ENCODE data around the gene VMAC. TPM values are rescaled to one million over a fixed set of nuclear protein-coding genes. Genes with fewer than 3 reads are reported as not detected.
A peak's percentile ranks its signal among the peaks of the same experiment; 100 is the strongest.
"Not testable (repeated sequence)": the region's sequence is repeated elsewhere in the genome, so short reads cannot be mapped to it uniquely, and the experiment has no call there.

The VMAC gene, protein sequence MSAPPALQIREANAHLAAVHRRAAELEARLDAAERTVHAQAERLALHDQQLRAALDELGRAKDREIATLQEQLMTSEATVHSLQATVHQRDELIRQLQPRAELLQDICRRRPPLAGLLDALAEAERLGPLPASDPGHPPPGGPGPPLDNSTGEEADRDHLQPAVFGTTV
- 3.7 TPM for total RNA-seq

DNA sequence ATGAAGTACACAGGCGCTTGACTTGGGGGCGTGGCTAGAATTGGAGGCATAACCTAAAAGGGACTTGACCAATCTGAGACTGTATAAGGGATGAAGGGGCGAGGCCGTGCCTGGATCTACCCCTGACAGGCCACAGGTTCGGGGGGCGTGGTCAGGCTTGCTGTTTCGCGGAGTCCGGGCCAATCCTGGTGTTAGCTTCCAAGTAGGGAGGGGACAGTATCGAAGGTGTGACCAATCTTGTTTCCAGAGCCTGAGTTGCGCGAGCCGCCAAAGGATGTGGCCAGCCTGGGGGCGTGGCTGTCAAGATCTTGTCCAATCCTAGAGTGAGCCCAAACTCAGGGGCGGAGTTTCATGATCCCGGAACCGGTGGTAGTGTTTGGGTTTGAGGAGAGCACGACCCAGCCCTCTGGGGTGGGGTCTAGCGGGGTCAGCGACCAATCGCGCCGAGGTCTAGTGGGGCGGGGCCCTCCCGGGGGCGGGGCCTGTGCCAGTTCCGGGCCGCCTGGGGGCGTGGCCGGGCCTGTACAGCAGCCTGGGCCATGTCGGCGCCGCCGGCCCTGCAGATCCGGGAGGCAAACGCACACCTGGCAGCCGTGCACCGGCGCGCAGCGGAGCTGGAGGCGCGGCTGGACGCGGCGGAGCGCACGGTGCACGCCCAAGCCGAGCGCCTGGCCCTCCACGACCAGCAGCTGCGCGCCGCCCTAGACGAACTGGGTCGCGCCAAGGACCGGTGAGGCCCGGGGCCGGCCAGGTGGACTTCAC is at the start of gene VMAC:
Gene VMAC (plus strand): TSS at position 521 of the 762 bp plus-strand sequence. CDS start 19 bp downstream, at position 540.
- H3K9ac ChIP-seq (ENCODE audit: low read depth in 1 of 3, low read length in 3 of 3): peak within 1 kb of the TSS; percentile 96 to 99 (median 98)
- H3K9me3 ChIP-seq (ENCODE audit: control insufficient read depth in 3 of 3, low read length in 3 of 3): no peaks in the 10 kb centered on the region
- peaks cover 15 to 30% (median 22%) of the 10 kb centered on the region in 3 donors for H3K4me1 ChIP-seq (ENCODE audit: control insufficient read depth in 3 of 3, insufficient read depth in 3 of 3, low read length in 3 of 3)
- H3K27me3 ChIP-seq (ENCODE audit: control insufficient read depth in 3 of 3, insufficient read depth in 3 of 3, low read length in 3 of 3): no peaks in the 10 kb centered on the region
- peaks cover 4 to 7% (median 6%) of the 10 kb centered on the region in 3 donors for H3K36me3 ChIP-seq (ENCODE audit: control insufficient read depth in 3 of 3, insufficient read depth in 3 of 3, low read length in 3 of 3)
- H3K4me3 ChIP-seq (ENCODE audit: low read length in 3 of 3): peak within 1 kb of the TSS; percentile 96 to 98 (median 97)
- H3K27ac ChIP-seq (ENCODE audit: low read depth, low read length): peak within 1 kb of the TSS; percentile 95

DNA sequence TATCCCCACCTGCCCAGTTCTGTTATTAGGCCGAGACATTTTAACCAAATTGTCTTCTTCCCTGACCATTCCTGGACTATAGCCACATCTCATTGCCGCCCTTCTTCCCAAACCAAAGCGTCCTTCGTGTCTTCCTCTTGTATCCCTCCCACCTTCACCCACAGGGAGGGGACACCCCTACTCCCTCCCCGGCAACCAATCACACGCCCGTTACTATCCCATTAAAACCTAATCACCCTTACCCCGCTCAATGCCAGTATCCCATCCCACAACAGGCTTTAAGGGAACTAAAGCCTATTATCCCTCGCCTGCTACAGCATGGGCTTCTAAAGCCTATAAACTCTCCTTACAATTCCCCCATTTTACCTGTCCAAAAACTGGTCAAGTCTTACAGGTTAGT is 49.5 kb upstream of the VMAC start:
- H3K36me3 ChIP-seq (ENCODE audit: control insufficient read depth in 3 of 3, insufficient read depth in 3 of 3, low read length in 3 of 3); H3K9me3 ChIP-seq (ENCODE audit: control insufficient read depth in 3 of 3, low read length in 3 of 3); H3K4me1 ChIP-seq (ENCODE audit: control insufficient read depth in 3 of 3, insufficient read depth in 3 of 3, low read length in 3 of 3); H3K27ac ChIP-seq (ENCODE audit: low read depth, low read length); H3K9ac ChIP-seq (ENCODE audit: low read depth in 1 of 3, low read length in 3 of 3); H3K4me3 ChIP-seq (ENCODE audit: low read length in 3 of 3): not testable (repeated sequence)
- H3K27me3 ChIP-seq (ENCODE audit: control insufficient read depth in 3 of 3, insufficient read depth in 3 of 3, low read length in 3 of 3): peaks cover 6 to 16% (median 15%) of the 10 kb centered on the region in 3 donors

DNA sequence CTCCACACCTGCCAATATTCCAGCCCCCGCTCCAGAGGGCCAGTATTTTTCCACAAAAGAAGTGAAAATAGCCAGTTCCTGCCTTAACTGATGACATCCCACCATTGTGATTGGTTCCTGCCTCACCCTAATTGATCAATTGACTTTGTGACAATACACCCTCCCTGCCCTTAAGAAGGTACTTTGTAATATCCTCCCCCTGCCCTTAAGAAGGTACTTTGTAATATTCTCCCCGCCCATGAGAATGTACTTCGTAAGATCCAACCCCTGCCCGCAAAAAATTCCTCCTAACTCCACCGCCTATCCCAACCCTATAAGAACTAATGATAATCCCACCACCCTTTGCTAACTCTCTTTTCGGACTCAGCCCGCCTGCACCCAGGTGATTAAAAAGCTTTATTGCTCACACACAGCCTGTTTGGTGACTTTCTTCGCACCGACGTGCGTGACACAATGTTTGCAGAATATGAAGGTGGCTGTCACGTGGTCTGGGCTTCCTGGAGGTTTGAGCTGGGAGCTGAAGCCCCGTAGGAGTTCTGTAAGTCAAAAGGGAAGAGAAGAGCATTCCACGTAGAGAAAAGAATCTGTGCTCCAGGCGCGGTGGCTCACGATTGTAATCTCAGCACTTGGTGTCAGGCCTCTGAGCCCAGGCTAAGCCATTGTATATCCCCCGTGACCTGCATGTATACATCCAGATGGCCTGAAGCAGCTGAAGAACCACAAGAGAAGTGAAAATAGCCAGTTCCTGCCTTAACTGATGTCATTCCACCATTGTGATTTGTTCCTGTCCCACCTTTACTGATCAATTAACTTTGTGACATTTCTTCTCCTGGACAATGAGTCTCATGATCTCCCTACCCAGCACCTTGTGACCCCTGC is 47.2 kb upstream of the VMAC start:
- no peak overlapping the region for H3K27ac ChIP-seq (ENCODE audit: low read depth, low read length)
- H3K9me3 ChIP-seq (ENCODE audit: control insufficient read depth in 3 of 3, low read length in 3 of 3): no peaks in the 10 kb centered on the region
- H3K9ac ChIP-seq (ENCODE audit: low read depth in 1 of 3, low read length in 3 of 3): no peak overlapping the region
- H3K4me3 ChIP-seq (ENCODE audit: low read length in 3 of 3): no peak overlapping the region
- H3K4me1 ChIP-seq (ENCODE audit: control insufficient read depth in 3 of 3, insufficient read depth in 3 of 3, low read length in 3 of 3): no peaks in the 10 kb centered on the region
- H3K36me3 ChIP-seq (ENCODE audit: control insufficient read depth in 3 of 3, insufficient read depth in 3 of 3, low read length in 3 of 3): no peaks in the 10 kb centered on the region
- H3K27me3 ChIP-seq (ENCODE audit: control insufficient read depth in 3 of 3, insufficient read depth in 3 of 3, low read length in 3 of 3): peaks cover 6 to 20% (median 16%) of the 10 kb centered on the region in 3 donors

DNA sequence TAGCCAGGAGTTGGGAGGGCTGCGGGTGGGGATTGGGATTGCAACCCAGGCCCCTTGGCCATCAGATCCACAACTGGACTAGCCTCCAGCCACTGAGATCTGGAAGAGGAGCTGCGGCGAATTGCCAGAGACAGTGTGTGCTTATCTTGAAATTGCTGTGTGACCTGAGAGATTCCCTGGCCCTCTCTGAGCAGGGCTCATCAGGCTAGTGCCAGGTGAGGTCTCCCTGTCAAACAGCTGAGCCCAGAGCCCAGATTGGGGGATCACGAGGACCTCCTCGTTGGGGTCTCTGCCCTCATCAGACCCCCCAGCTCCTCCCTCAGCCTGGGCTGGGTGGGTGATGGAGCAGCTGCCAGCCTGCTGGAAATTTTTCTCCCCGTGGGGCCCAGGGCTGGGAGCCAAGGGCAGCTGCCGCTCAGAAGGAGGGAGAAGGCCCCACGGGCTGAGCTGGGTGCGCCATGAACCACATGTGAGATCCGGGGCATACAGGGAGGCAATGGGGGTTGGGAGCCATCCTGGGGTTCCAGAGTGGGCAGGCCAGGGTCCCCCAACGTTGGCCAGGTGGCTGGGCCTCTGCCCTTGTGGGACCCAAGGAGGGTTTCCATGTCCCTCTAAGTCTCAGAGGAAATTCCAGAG is 41.5 kb upstream of the VMAC start:
- H3K36me3 ChIP-seq (ENCODE audit: control insufficient read depth in 3 of 3, insufficient read depth in 3 of 3, low read length in 3 of 3): no peaks in the 10 kb centered on the region
- H3K4me3 ChIP-seq (ENCODE audit: low read length in 3 of 3): no peak overlapping the region
- no peak overlapping the region for H3K27ac ChIP-seq (ENCODE audit: low read depth, low read length)
- no peaks in the 10 kb centered on the region for H3K4me1 ChIP-seq (ENCODE audit: control insufficient read depth in 3 of 3, insufficient read depth in 3 of 3, low read length in 3 of 3)
- no peak overlapping the region for H3K9ac ChIP-seq (ENCODE audit: low read depth in 1 of 3, low read length in 3 of 3)
- H3K27me3 ChIP-seq (ENCODE audit: control insufficient read depth in 3 of 3, insufficient read depth in 3 of 3, low read length in 3 of 3): peaks cover 5 to 37% (median 26%) of the 10 kb centered on the region in 3 donors
- no peaks in the 10 kb centered on the region for H3K9me3 ChIP-seq (ENCODE audit: control insufficient read depth in 3 of 3, low read length in 3 of 3)

DNA sequence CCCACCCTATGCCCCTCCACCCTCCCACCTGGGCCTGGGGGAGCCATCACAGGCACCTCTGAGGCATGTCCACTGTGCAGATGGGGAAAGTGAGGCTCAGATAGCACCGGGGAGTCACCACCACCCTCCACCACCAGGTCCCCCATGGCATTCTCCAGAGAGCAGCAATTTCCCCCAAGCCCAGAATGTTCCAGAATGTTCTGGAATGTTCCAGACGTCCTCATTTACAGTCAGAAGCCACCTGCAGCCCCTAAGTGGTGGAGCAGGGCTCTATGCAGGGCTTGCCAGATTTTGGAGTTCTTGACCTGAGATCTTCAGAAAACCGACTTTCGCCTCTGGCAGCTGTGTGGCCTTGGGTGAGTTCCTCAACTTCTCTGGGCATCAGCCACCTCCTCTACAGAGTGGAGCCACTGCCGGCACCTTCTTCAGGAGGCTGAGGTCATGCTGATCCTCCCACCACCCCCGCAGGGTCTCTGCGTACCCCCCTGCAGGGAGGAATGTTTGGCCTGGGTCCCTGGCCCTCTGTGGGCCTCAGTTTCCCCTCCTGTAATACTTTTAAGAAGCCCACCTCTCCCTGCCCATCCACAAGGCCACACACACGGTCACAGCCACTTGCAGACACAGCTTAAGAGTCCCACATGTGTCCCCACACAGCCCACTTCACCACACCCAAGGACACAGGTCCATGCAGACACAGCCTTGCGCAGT is 40.5 kb upstream of the VMAC start:
- Histone ChIP-seq H3K9me3 (ENCODE audit: control insufficient read depth in 3 of 3, low read length in 3 of 3) (no peaks in the 10 kb centered on the region), H3K27ac (ENCODE audit: low read depth, low read length) (no peak overlapping the region), H3K4me3 (ENCODE audit: low read length in 3 of 3) (no peak overlapping the region), H3K4me1 (ENCODE audit: control insufficient read depth in 3 of 3, insufficient read depth in 3 of 3, low read length in 3 of 3) (no peaks in the 10 kb centered on the region), H3K27me3 (ENCODE audit: control insufficient read depth in 3 of 3, insufficient read depth in 3 of 3, low read length in 3 of 3) (peaks cover 5 to 36% (median 20%) of the 10 kb centered on the region in 3 donors), H3K36me3 (ENCODE audit: control insufficient read depth in 3 of 3, insufficient read depth in 3 of 3, low read length in 3 of 3) (no peaks in the 10 kb centered on the region), H3K9ac (ENCODE audit: low read depth in 1 of 3, low read length in 3 of 3) (no peak overlapping the region)

DNA sequence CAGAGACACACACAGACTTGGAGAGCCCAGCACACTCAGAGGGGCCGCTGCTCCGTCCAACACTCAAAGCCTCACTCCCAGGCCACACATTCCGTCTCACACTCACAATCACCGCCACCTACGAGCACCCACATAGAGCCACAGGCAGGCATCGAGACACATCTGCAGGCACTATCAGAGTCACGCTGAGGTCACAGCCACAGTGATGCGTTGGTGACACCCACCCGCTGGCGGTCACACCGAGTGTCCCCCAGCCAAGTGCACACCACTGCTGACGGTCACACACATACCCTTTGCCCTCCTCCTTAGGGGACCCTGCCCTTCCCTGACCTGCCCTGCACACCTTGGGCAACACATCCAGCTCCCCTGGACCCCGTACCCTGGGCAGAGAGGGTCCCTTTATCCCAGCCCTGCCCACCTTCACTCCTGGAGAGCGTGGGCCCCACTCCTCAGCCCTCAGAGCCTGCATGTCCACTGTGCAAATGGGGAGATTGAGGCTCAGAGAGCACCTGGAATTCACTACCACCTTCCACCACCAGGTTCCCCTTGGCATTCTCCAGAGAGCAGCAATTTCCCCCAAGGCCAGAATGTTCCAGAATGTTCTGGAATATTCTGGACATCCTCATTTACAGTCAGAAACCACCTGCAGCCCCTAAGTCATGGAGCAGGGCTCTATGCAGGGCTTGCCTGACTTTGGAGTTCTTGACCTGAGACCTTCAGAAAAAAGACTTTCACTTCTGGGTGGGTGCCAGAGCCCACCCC is 39.8 kb upstream of the VMAC start:
- H3K4me1 ChIP-seq (ENCODE audit: control insufficient read depth in 3 of 3, insufficient read depth in 3 of 3, low read length in 3 of 3): no peaks in the 10 kb centered on the region
- H3K27ac ChIP-seq (ENCODE audit: low read depth, low read length): no peak overlapping the region
- no peaks in the 10 kb centered on the region for H3K36me3 ChIP-seq (ENCODE audit: control insufficient read depth in 3 of 3, insufficient read depth in 3 of 3, low read length in 3 of 3)
- H3K9ac ChIP-seq (ENCODE audit: low read depth in 1 of 3, low read length in 3 of 3): no peak overlapping the region
- H3K9me3 ChIP-seq (ENCODE audit: control insufficient read depth in 3 of 3, low read length in 3 of 3): no peaks in the 10 kb centered on the region
- no peak overlapping the region for H3K4me3 ChIP-seq (ENCODE audit: low read length in 3 of 3)
- peaks cover 5 to 31% (median 17%) of the 10 kb centered on the region in 3 donors for H3K27me3 ChIP-seq (ENCODE audit: control insufficient read depth in 3 of 3, insufficient read depth in 3 of 3, low read length in 3 of 3)

DNA sequence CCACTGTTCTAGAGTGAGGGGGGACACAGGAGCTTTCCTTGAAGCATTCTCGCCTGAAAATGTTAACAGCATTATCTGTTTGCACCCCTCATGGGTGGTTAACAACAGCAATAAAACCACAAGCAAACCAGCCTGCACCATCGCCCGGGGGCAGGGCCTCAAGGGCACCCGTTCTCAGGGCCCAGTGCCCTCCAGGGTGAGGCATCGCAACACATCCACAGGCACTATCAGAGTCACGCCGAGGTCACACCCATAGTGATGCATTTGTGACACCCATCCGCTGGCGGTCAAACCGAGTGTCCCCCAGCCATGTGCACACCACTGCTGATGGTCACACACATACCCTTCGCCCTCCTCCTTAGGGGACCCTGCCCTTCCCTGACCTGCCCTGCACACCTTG is 38.9 kb upstream of the VMAC start:
- no peaks in the 10 kb centered on the region for H3K4me1 ChIP-seq (ENCODE audit: control insufficient read depth in 3 of 3, insufficient read depth in 3 of 3, low read length in 3 of 3)

DNA sequence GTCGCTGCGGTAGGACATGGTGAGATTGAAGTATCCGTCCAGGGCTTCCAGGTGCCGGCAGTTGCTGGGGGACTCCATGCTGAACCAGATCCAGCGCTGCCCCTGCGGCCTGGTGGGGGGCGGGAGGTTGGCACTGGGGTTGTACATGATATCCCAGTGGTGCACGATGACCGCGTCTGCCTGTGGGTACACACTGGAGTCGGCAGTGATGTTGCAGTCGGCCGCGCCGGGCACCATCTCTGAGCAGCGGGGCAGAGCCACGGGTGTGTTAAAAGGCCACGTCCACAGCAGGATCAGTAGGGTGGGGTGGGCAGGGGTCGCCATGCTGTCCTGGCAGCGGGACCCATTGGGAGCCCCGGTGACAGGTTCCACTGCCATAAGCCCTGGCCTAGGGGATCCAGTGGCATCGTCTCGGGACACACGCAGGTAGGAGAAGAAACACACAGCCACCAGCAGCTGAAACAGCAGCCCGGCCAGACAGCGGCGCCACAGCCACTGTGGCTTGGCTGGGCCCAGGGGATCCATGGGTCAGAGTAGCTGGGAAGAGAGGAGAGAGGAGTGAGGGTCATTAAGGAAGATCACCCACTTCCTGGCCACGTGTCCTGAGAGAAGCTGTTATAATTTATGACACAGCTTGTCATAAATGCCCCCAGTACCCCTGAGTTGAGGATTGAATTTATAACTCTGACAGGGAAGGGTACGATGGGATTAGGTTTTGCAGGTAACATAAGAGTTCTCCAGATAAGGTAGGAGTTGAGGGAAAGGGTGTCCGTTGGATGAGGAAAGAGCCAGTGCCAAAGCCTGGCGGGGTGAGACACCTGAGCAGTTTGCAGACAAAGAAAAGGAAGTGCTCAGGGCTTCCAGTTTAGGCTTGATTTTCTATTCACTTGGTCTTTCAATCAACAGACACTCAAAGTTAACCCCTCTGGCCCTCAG is 37.2 kb upstream of the VMAC start:
- no peaks in the 10 kb centered on the region for H3K36me3 ChIP-seq (ENCODE audit: control insufficient read depth in 3 of 3, insufficient read depth in 3 of 3, low read length in 3 of 3)
- H3K4me3 ChIP-seq (ENCODE audit: low read length in 3 of 3): no peak overlapping the region
- peaks cover 5 to 19% (median 17%) of the 10 kb centered on the region in 3 donors for H3K27me3 ChIP-seq (ENCODE audit: control insufficient read depth in 3 of 3, insufficient read depth in 3 of 3, low read length in 3 of 3)
- H3K9me3 ChIP-seq (ENCODE audit: control insufficient read depth in 3 of 3, low read length in 3 of 3): no peaks in the 10 kb centered on the region
- no peaks in the 10 kb centered on the region for H3K4me1 ChIP-seq (ENCODE audit: control insufficient read depth in 3 of 3, insufficient read depth in 3 of 3, low read length in 3 of 3)
- H3K9ac ChIP-seq (ENCODE audit: low read depth in 1 of 3, low read length in 3 of 3): no peak overlapping the region
- H3K27ac ChIP-seq (ENCODE audit: low read depth, low read length): no peak overlapping the region

More for the DNA sequence above, 38.9 kb upstream of the VMAC start:
- Histone ChIP-seq H3K36me3 (ENCODE audit: control insufficient read depth in 3 of 3, insufficient read depth in 3 of 3, low read length in 3 of 3) (no peaks in the 10 kb centered on the region), H3K4me3 (ENCODE audit: low read length in 3 of 3) (no peak overlapping the region), H3K9me3 (ENCODE audit: control insufficient read depth in 3 of 3, low read length in 3 of 3) (no peaks in the 10 kb centered on the region), H3K27me3 (ENCODE audit: control insufficient read depth in 3 of 3, insufficient read depth in 3 of 3, low read length in 3 of 3) (peaks cover 5 to 27% (median 17%) of the 10 kb centered on the region in 3 donors), H3K9ac (ENCODE audit: low read depth in 1 of 3, low read length in 3 of 3) (no peak overlapping the region), H3K27ac (ENCODE audit: low read depth, low read length) (no peak overlapping the region)
